Stimulated activated CD4-positive, alpha-beta T cell treated with anti-CD3 and anti-CD28 coated beads, Interleukin-4, amount 100 ng/mL, for 48 hours (primary cell): Measurements from ENCODE around the gene ZNF438.
"Not testable (repeated sequence)": the region's sequence is repeated elsewhere in the genome, so short reads cannot be mapped to it uniquely, and the experiment has no call there.

ENCODE experiments used
- DNase-seq, 2 donors: peaks; one replicate each; pipeline ENCODE4 v3.0.0-alpha.2; 2020; ENCODE audit warnings: low read depth in 2 of 2

The ZNF438 gene

GRCh38 chr10:30986053-30986555, 45.6 kb downstream of the ZNF438 start:
- no peak for DNase-seq

GRCh38 chr10:30985512-30985911, 46.2 kb downstream of the ZNF438 start:
- DNase-seq: no peak

GRCh38 chr10:30984563-30985328, 46.9 kb downstream of the ZNF438 start:
- no peak for DNase-seq

- DNase-seq: not testable (repeated sequence)
Measured at GRCh38 chr10:30983209-30983608, 48.5 kb downstream of the ZNF438 start.

- DNase-seq: no peak
Measured at GRCh38 chr10:30980951-30981616, 50.6 kb downstream of the ZNF438 start.

- no peak for DNase-seq
Measured at GRCh38 chr10:30979956-30980355, 51.7 kb downstream of the ZNF438 start.

- no peak for DNase-seq
Measured at GRCh38 chr10:30978843-30979242, 52.8 kb downstream of the ZNF438 start.

GRCh38 chr10:30977385-30977784, 54.3 kb downstream of the ZNF438 start:
- no peak for DNase-seq

GRCh38 chr10:30974773-30975415, 56.8 kb downstream of the ZNF438 start:
- DNase-seq: no peak

GRCh38 chr10:30974355-30974754, 57.3 kb downstream of the ZNF438 start:
- no peak for DNase-seq

- no peak for DNase-seq
Measured at GRCh38 chr10:30973737-30974136, 57.9 kb downstream of the ZNF438 start.

- DNase-seq: no peak
Measured at GRCh38 chr10:30970760-30971460, 60.8 kb downstream of the ZNF438 start.

GRCh38 chr10:30968711-30969110, 63.0 kb downstream of the ZNF438 start:
- DNase-seq: no peak

- DNase-seq: no peak
Measured at GRCh38 chr10:30967650-30968410, 63.8 kb downstream of the ZNF438 start.

- DNase-seq: no peak
Measured at GRCh38 chr10:30963992-30964930, 67.4 kb downstream of the ZNF438 start.

- DNase-seq: no peak
Measured at GRCh38 chr10:30962522-30962921, 69.1 kb downstream of the ZNF438 start.

- no peak for DNase-seq
Measured at GRCh38 chr10:30959836-30960210, 71.8 kb downstream of the ZNF438 start.

GRCh38 chr10:30949218-30949617, 82.4 kb downstream of the ZNF438 start:
- not testable (repeated sequence) for DNase-seq

- DNase-seq: no peak
Measured at GRCh38 chr10:30944005-30944404, 87.7 kb downstream of the ZNF438 start.

GRCh38 chr10:30943451-30943850, 88.2 kb downstream of the ZNF438 start:
- DNase-seq: no peak
